ENCODE data around the gene CTF1.

Gene CTF1

GRCh38 chr16:30895627-30896260 lies 670 bp upstream of the CTF1 start:
- no peaks in the 10 kb centered on the region for H3K9me3 ChIP-seq (ENCODE audit: control insufficient read depth in 1 of 2, low read length in 2 of 2)
- H3K27me3 ChIP-seq (ENCODE audit: control insufficient read depth in 1 of 2, insufficient read depth in 2 of 2, low read length in 2 of 2): no peaks in the 10 kb centered on the region
- peaks cover 27 to 44% of the 10 kb centered on the region in 2 donors for H3K4me1 ChIP-seq (ENCODE audit: control insufficient read depth in 1 of 2, insufficient read depth in 2 of 2, low read length in 2 of 2)
- peaks cover 2 to 4% of the 10 kb centered on the region in 2 donors for H3K36me3 ChIP-seq (ENCODE audit: control insufficient read depth in 1 of 2, insufficient read depth in 2 of 2, low read length in 2 of 2)
- peak overlapping the region; percentile 60 to 70 for H3K4me3 ChIP-seq (ENCODE audit: low read depth in 1 of 2, low read length in 2 of 2)
- peak overlapping the region; percentile 71 to 77 for H3K9ac ChIP-seq (ENCODE audit: low read depth in 1 of 2, low read length in 2 of 2)
- H3K27ac ChIP-seq (ENCODE audit: low read depth, low read length): peak overlapping the region; percentile 92

DNA sequence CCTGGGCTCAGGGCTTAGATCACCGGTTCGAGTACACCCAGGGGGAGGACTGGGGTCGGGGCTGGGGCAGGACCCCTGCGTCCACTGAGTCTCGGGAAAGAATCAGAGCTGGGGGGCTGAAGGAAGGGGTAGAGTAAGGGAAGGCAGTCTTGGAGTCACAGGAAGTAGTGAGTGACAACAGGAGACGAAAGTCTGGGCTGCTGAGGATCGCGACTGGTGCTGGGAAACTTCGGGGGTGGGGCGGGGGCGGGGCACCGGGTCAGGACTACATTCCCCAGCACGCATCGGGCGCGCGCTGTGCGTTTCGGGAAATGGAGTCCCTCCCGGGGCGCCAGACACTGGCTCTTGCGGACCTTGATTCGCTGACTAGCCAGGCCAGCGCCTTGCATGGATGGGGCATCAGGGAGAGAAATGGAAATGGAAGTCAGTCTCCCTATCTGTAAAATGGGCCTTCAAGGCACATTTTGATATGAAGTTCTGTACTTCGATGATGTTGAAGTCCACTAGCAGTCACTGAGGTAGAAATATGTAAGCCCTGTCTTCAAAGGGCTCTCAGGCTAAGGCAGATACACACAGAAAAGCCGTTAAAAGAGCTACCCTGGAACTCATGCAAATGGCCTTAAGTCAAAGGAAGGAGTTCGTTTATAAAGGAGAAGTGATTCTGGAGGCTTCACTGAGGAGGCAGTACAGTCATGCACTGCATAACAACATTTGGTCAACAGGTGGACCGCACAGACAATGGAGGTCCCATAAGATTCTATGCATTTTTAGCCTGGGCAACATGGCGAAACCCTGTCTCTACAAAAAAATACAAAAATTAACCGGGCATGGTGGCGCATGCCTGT lies 697 bp downstream of the CTF1 start:
- peak overlapping the region; percentile 60 to 70 for H3K4me3 ChIP-seq (ENCODE audit: low read depth in 1 of 2, low read length in 2 of 2)

GRCh38 chr16:30899794-30900193 lies 3.4 kb downstream of the CTF1 start:
- Histone ChIP-seq H3K4me3 (ENCODE audit: low read depth in 1 of 2, low read length in 2 of 2) (no peak overlapping the region), H3K27ac (ENCODE audit: low read depth, low read length) (no peak overlapping the region), H3K9ac (ENCODE audit: low read depth in 1 of 2, low read length in 2 of 2) (no peak overlapping the region), H3K4me1 (ENCODE audit: control insufficient read depth in 1 of 2, insufficient read depth in 2 of 2, low read length in 2 of 2) (peaks cover 21 to 55% of the 10 kb centered on the region in 2 donors), H3K36me3 (ENCODE audit: control insufficient read depth in 1 of 2, insufficient read depth in 2 of 2, low read length in 2 of 2) (no peaks in the 10 kb centered on the region), H3K9me3 (ENCODE audit: control insufficient read depth in 1 of 2, low read length in 2 of 2) (no peaks in the 10 kb centered on the region), H3K27me3 (ENCODE audit: control insufficient read depth in 1 of 2, insufficient read depth in 2 of 2, low read length in 2 of 2) (no peaks in the 10 kb centered on the region)

More for the DNA sequence above, 697 bp downstream of the CTF1 start:
- Histone ChIP-seq H3K9me3 (ENCODE audit: control insufficient read depth in 1 of 2, low read length in 2 of 2) (no peaks in the 10 kb centered on the region), H3K27me3 (ENCODE audit: control insufficient read depth in 1 of 2, insufficient read depth in 2 of 2, low read length in 2 of 2) (no peaks in the 10 kb centered on the region), H3K36me3 (ENCODE audit: control insufficient read depth in 1 of 2, insufficient read depth in 2 of 2, low read length in 2 of 2) (peaks cover 0 to 2% of the 10 kb centered on the region in 2 donors), H3K9ac (ENCODE audit: low read depth in 1 of 2, low read length in 2 of 2) (peak overlapping the region; percentile 71 to 77), H3K27ac (ENCODE audit: low read depth, low read length) (peak overlapping the region; percentile 92), H3K4me1 (ENCODE audit: control insufficient read depth in 1 of 2, insufficient read depth in 2 of 2, low read length in 2 of 2) (peaks cover 31 to 54% of the 10 kb centered on the region in 2 donors)

- no peak overlapping the region for H3K9ac ChIP-seq (ENCODE audit: low read depth in 1 of 2, low read length in 2 of 2)
- H3K27me3 ChIP-seq (ENCODE audit: control insufficient read depth in 1 of 2, insufficient read depth in 2 of 2, low read length in 2 of 2): no peaks in the 10 kb centered on the region
- H3K36me3 ChIP-seq (ENCODE audit: control insufficient read depth in 1 of 2, insufficient read depth in 2 of 2, low read length in 2 of 2): no peaks in the 10 kb centered on the region
- H3K4me1 ChIP-seq (ENCODE audit: control insufficient read depth in 1 of 2, insufficient read depth in 2 of 2, low read length in 2 of 2): peaks cover 18 to 47% of the 10 kb centered on the region in 2 donors
- no peak overlapping the region for H3K27ac ChIP-seq (ENCODE audit: low read depth, low read length)
- no peaks in the 10 kb centered on the region for H3K9me3 ChIP-seq (ENCODE audit: control insufficient read depth in 1 of 2, low read length in 2 of 2)
- H3K4me3 ChIP-seq (ENCODE audit: low read depth in 1 of 2, low read length in 2 of 2): no peak overlapping the region
These were observed 4.2 kb downstream of the CTF1 start for GRCh38 chr16:30900588-30900987.

DNA sequence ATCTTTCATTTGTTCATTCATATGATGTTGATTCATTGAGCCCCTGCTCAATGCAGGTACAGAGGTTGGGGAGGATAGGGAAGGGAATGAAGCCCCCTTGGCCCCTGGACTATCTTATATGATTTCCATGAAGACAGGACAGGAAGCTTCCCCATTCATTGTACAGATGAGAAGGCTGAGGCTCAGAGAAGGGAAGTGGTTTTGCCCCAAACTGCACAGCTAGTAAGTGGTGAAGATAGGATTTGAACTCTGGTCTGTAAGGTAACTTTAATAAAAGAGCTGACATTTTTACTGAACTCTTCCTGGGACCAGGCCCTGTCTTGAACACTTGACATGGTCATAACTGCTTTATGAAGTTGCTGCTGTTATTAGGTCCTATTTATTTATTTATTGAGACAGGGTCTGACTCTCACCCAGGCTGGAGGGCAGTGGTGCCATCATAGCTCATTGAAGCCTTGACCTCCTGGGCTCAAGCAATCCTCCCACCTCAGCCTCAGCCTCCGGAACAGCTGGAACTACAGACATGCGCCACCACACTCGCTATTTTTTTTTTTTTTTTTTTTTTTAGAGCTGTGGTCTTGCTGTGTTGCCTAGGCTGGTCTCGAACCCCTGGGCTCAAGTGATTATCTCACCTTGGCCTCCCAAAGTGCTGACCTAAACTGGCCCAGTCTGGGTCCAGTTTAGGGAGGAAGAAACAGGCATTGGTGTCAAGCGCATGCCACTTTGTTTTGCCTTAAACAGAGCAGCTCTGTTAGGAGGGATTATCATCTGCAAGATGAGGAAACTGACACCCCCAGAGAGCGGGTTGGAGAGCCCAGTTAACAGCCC lies 5.0 kb downstream of the CTF1 start:
- Histone ChIP-seq H3K36me3 (ENCODE audit: control insufficient read depth in 1 of 2, insufficient read depth in 2 of 2, low read length in 2 of 2) (no peaks in the 10 kb centered on the region), H3K4me1 (ENCODE audit: control insufficient read depth in 1 of 2, insufficient read depth in 2 of 2, low read length in 2 of 2) (peaks cover 15 to 39% of the 10 kb centered on the region in 2 donors), H3K4me3 (ENCODE audit: low read depth in 1 of 2, low read length in 2 of 2) (peak overlapping the region; percentile 58 to 75)

GRCh38 chr16:30902029-30902972 lies 5.9 kb downstream of the CTF1 start:
- Histone ChIP-seq H3K4me1 (ENCODE audit: control insufficient read depth in 1 of 2, insufficient read depth in 2 of 2, low read length in 2 of 2) (peaks cover 10 to 32% of the 10 kb centered on the region in 2 donors), H3K36me3 (ENCODE audit: control insufficient read depth in 1 of 2, insufficient read depth in 2 of 2, low read length in 2 of 2) (no peaks in the 10 kb centered on the region), H3K9ac (ENCODE audit: low read depth in 1 of 2, low read length in 2 of 2) (peak overlapping the region; percentile 65 to 70), H3K27me3 (ENCODE audit: control insufficient read depth in 1 of 2, insufficient read depth in 2 of 2, low read length in 2 of 2) (no peaks in the 10 kb centered on the region), H3K4me3 (ENCODE audit: low read depth in 1 of 2, low read length in 2 of 2) (peak overlapping the region; percentile 60 to 75), H3K9me3 (ENCODE audit: control insufficient read depth in 1 of 2, low read length in 2 of 2) (no peaks in the 10 kb centered on the region), H3K27ac (ENCODE audit: low read depth, low read length) (peak overlapping the region; percentile 73)

More for the DNA sequence above, 5.0 kb downstream of the CTF1 start:
- Histone ChIP-seq H3K27ac (ENCODE audit: low read depth, low read length) (peak overlapping the region; percentile 42), H3K9me3 (ENCODE audit: control insufficient read depth in 1 of 2, low read length in 2 of 2) (no peaks in the 10 kb centered on the region), H3K27me3 (ENCODE audit: control insufficient read depth in 1 of 2, insufficient read depth in 2 of 2, low read length in 2 of 2) (no peaks in the 10 kb centered on the region), H3K9ac (ENCODE audit: low read depth in 1 of 2, low read length in 2 of 2) (peak overlapping the region; percentile 39 to 43)

GRCh38 chr16:30903002-30903401 lies 6.6 kb downstream of the CTF1 start:
- Histone ChIP-seq H3K4me1 (ENCODE audit: control insufficient read depth in 1 of 2, insufficient read depth in 2 of 2, low read length in 2 of 2) (peaks cover 9 to 29% of the 10 kb centered on the region in 2 donors), H3K4me3 (ENCODE audit: low read depth in 1 of 2, low read length in 2 of 2) (peak overlapping the region; percentile 19 to 75), H3K9ac (ENCODE audit: low read depth in 1 of 2, low read length in 2 of 2) (no peak overlapping the region), H3K27ac (ENCODE audit: low read depth, low read length) (peak overlapping the region; percentile 13), H3K9me3 (ENCODE audit: control insufficient read depth in 1 of 2, low read length in 2 of 2) (no peaks in the 10 kb centered on the region), H3K27me3 (ENCODE audit: control insufficient read depth in 1 of 2, insufficient read depth in 2 of 2, low read length in 2 of 2) (no peaks in the 10 kb centered on the region), H3K36me3 (ENCODE audit: control insufficient read depth in 1 of 2, insufficient read depth in 2 of 2, low read length in 2 of 2) (no peaks in the 10 kb centered on the region)

DNA sequence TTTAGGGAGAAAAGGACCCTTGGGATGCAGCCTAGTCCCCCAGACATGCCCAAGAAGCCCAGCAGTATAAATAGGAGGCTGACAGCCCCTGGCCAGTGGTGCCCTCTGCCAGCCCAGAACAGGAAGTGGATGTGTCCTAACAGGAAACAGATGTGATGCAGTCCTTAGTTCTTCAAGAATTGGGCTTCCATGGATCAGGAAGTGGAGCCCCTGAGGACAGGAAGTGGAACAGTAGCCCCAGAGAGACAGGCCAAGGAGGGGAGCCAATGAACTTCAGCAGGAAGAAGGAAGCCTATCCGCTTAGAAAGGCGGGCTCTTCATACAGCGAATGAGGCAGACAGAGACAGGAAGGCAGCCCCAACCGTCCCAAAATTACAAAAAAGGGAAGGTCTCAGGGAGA lies 7.2 kb downstream of the CTF1 start:
- Histone ChIP-seq H3K4me3 (ENCODE audit: low read depth in 1 of 2, low read length in 2 of 2) (no peak overlapping the region), H3K9ac (ENCODE audit: low read depth in 1 of 2, low read length in 2 of 2) (no peak overlapping the region), H3K9me3 (ENCODE audit: control insufficient read depth in 1 of 2, low read length in 2 of 2) (no peaks in the 10 kb centered on the region), H3K27ac (ENCODE audit: low read depth, low read length) (no peak overlapping the region), H3K4me1 (ENCODE audit: control insufficient read depth in 1 of 2, insufficient read depth in 2 of 2, low read length in 2 of 2) (peaks cover 9 to 29% of the 10 kb centered on the region in 2 donors), H3K27me3 (ENCODE audit: control insufficient read depth in 1 of 2, insufficient read depth in 2 of 2, low read length in 2 of 2) (no peaks in the 10 kb centered on the region), H3K36me3 (ENCODE audit: control insufficient read depth in 1 of 2, insufficient read depth in 2 of 2, low read length in 2 of 2) (no peaks in the 10 kb centered on the region)

GRCh38 chr16:30904114-30904780 lies 7.8 kb downstream of the CTF1 start:
- H3K27ac ChIP-seq (ENCODE audit: low read depth, low read length): no peak overlapping the region

More at GRCh38 chr16:30904114-30904780, 7.8 kb downstream of the CTF1 start:
- Histone ChIP-seq H3K4me3 (ENCODE audit: low read depth in 1 of 2, low read length in 2 of 2) (no peak overlapping the region), H3K36me3 (ENCODE audit: control insufficient read depth in 1 of 2, insufficient read depth in 2 of 2, low read length in 2 of 2) (no peaks in the 10 kb centered on the region), H3K9ac (ENCODE audit: low read depth in 1 of 2, low read length in 2 of 2) (no peak overlapping the region), H3K9me3 (ENCODE audit: control insufficient read depth in 1 of 2, low read length in 2 of 2) (no peaks in the 10 kb centered on the region), H3K4me1 (ENCODE audit: control insufficient read depth in 1 of 2, insufficient read depth in 2 of 2, low read length in 2 of 2) (peaks cover 9 to 29% of the 10 kb centered on the region in 2 donors), H3K27me3 (ENCODE audit: control insufficient read depth in 1 of 2, insufficient read depth in 2 of 2, low read length in 2 of 2) (no peaks in the 10 kb centered on the region)
